Hematopoietic multipotent progenitor cell treated with erythropoietin and hydrocortisone succinate and interleukin-3 and kit ligand, for 8 days (in vitro differentiated cells): ENCODE data around the gene GOLGA6L7.
"Not testable (repeated sequence)": the region's sequence is repeated elsewhere in the genome, so short reads cannot be mapped to it uniquely, and the experiment has no call there.

ENCODE experiments used
- DNase-seq: peaks from one replicate; pipeline ENCODE4 v3.0.0-alpha.2; 2015

GOLGA6L7 gene

GRCh38 chr15:28884151-28884940, 35.9 kb upstream of the GOLGA6L7 start:
- no peak for DNase-seq

GRCh38 chr15:28881600-28881999, 33.2 kb upstream of the GOLGA6L7 start:
- DNase-seq: peak; percentile 24

GRCh38 chr15:28881170-28881569, 32.7 kb upstream of the GOLGA6L7 start:
- DNase-seq: no peak

GRCh38 chr15:28880680-28881079, 32.2 kb upstream of the GOLGA6L7 start:
- DNase-seq: no peak

- no peak for DNase-seq
These were observed 31.1 kb upstream of the GOLGA6L7 start for GRCh38 chr15:28879551-28879950.

GRCh38 chr15:28878209-28878608, 29.8 kb upstream of the GOLGA6L7 start:
- no peak for DNase-seq

GRCh38 chr15:28876845-28877185, 28.4 kb upstream of the GOLGA6L7 start:
- DNase-seq: no peak

GRCh38 chr15:28876131-28876844, 27.8 kb upstream of the GOLGA6L7 start:
- no peak for DNase-seq

GRCh38 chr15:28875461-28876000, 27.1 kb upstream of the GOLGA6L7 start:
- no peak for DNase-seq

- no peak for DNase-seq
These were observed 25.2 kb upstream of the GOLGA6L7 start for GRCh38 chr15:28873585-28874190.

- no peak for DNase-seq
These were observed 24.6 kb upstream of the GOLGA6L7 start for GRCh38 chr15:28873006-28873405.

- DNase-seq: no peak
These were observed 22.7 kb upstream of the GOLGA6L7 start for GRCh38 chr15:28871168-28871567.

GRCh38 chr15:28868744-28869345, 20.4 kb upstream of the GOLGA6L7 start:
- no peak for DNase-seq

- DNase-seq: not testable (repeated sequence)
These were observed 13.3 kb upstream of the GOLGA6L7 start for GRCh38 chr15:28861589-28862293.

- DNase-seq: no peak
These were observed 12.6 kb upstream of the GOLGA6L7 start for GRCh38 chr15:28861031-28861534.

- DNase-seq: not testable (repeated sequence)
These were observed 6.1 kb upstream of the GOLGA6L7 start for GRCh38 chr15:28854578-28854977.

GRCh38 chr15:28853654-28854053, 5.2 kb upstream of the GOLGA6L7 start:
- not testable (repeated sequence) for DNase-seq

- DNase-seq: not testable (repeated sequence)
These were observed 1.3 kb upstream of the GOLGA6L7 start for GRCh38 chr15:28849766-28850165.

GRCh38 chr15:28849271-28849670, 827 bp upstream of the GOLGA6L7 start:
- DNase-seq: not testable (repeated sequence)

GRCh38 chr15:28847959-28848358, 485 bp downstream of the GOLGA6L7 start:
- DNase-seq: not testable (repeated sequence)

- DNase-seq: not testable (repeated sequence)
These were observed 1.2 kb downstream of the GOLGA6L7 start for GRCh38 chr15:28847247-28847646.

GRCh38 chr15:28844147-28844546, 4.3 kb downstream of the GOLGA6L7 start:
- not testable (repeated sequence) for DNase-seq
